HCT116 (cell line): ENCODE data around the gene P3H3. TPM values are rescaled to one million over a fixed set of nuclear protein-coding genes. Genes with fewer than 3 reads are reported as not detected.

Source experiments
- ATAC-seq: fragments of 200-7000 bp; cut with Tn5 transposase; 2 replicates; pipeline ENCODE4 v1.9.1; 2020; ENCODE audit warnings: mild to moderate bottlenecking, moderate library complexity
- BruUV-seq: library from RNA; stranded (reverse); fragments of 400-500 nt; replicated peaks from 2 replicates; lab custom pipeline; 2021; lab: Mats Ljungman, UMichigan
- CTCF ChIA-PET: fragments of 300-600 bp; sonication (Branson Sonifier 250); formaldehyde crosslinking; loops from one replicate; lab custom pipeline; 2021; ENCODE audit warnings: antibody characterized with exemption; lab: Charles Lee
- POLR2A ChIA-PET: fragments of 300-600, 350-600 bp; sonication (Branson Sonifier 250); formaldehyde crosslinking; loops from one replicate; lab custom pipeline; 2021; ENCODE audit warnings: antibody characterized with exemption; lab: Charles Lee
- RAD21 ChIA-PET, 2 experiments: fragments of 300-600 bp; sonication (Branson Sonifier 250); formaldehyde crosslinking; loops; one replicate each; lab custom pipeline; 2023; ENCODE audit warnings: low total read pairs in 2 of 2; ENCODE audit not compliant: uncharacterized antibody in 2 of 2, unreplicated experiment in 2 of 2, low non-redundant PET in 1 of 2; lab: Charles Lee
- DNase-seq: peaks from one replicate; pipeline ENCODE4 v3.0.0-alpha.2; 2010; ENCODE audit warnings: low read depth, low spot score
- H2AFZ ChIP-seq: fragments of 200-600 bp; shearing (Covaris generic), sonication (generic); 2 replicates; pipeline ENCODE4 v1.6.1; 2017; ENCODE audit warnings: low read depth, mixed run types, mixed read lengths, antibody characterized with exemption, low read length; ENCODE audit not compliant: poor library complexity, severe bottlenecking
- H3K27ac ChIP-seq: 2 replicates; pipeline ENCODE4 v1.5.1; 2012; ENCODE audit warnings: low read depth, low read length
- H3K27me3 ChIP-seq: fragments of 200-600 bp; sonication (generic); 2 replicates; pipeline ENCODE4 v1.6.1; 2016; ENCODE audit warnings: mixed run types, low read length, mixed read lengths; ENCODE audit not compliant: insufficient read depth
- H3K36me3 ChIP-seq, 2 experiments: fragments of 200-500 bp in 1 of 2; fragments of 200-600 bp in 1 of 2; sonication (Bioruptor generic) in 1 of 2; sonication (generic) in 1 of 2; 2 replicates each; pipeline versions ENCODE4 v1.5.1 to v1.6.1; 2014 to 2016; ENCODE audit warnings: low read length in 2 of 2, inconsistent platforms in 1 of 2, mixed read lengths in 1 of 2, mixed run types in 1 of 2; ENCODE audit not compliant: insufficient read depth in 2 of 2, control insufficient read depth in 1 of 2
- H3K4me1 ChIP-seq, 2 experiments: fragments of 200-600 bp in 1 of 2; sonication (generic) in 1 of 2; 2 replicates each; pipeline versions ENCODE4 v1.5.1 to v1.6.1; 2012 to 2017; ENCODE audit warnings: low read length in 2 of 2, inconsistent platforms in 1 of 2, mild to moderate bottlenecking in 1 of 2, mixed read lengths in 1 of 2, mixed run types in 1 of 2, moderate library complexity in 1 of 2; ENCODE audit not compliant: insufficient read depth in 2 of 2, control insufficient read depth in 1 of 2
- H3K4me2 ChIP-seq: fragments of 200-600 bp; sonication (generic); 2 replicates; pipeline ENCODE4 v1.6.1; 2017; ENCODE audit warnings: mixed run types, low read length, mixed read lengths
- H3K4me3 ChIP-seq, 2 experiments: fragments of 200-600 bp in 1 of 2; sonication (generic) in 1 of 2; replicated peaks in 1 of 2; 2 replicates each; pipeline ENCODE4 v1.5.1; 2011 to 2016; ENCODE audit warnings: low read length in 2 of 2, control low read depth in 1 of 2, low read depth in 1 of 2, mild to moderate bottlenecking in 1 of 2, mixed read lengths in 1 of 2, mixed run types in 1 of 2
- H3K79me2 ChIP-seq: fragments of 200-600 bp; sonication (generic); 2 replicates; pipeline ENCODE4 v1.6.1; 2017; ENCODE audit warnings: mild to moderate bottlenecking, mixed run types, low read length, moderate library complexity, mixed read lengths; ENCODE audit not compliant: insufficient read depth
- H3K9ac ChIP-seq: fragments of 200-600 bp; sonication (generic); 2 replicates; pipeline ENCODE4 v1.6.1; 2016; ENCODE audit warnings: low read length, mixed read lengths
- H3K9me2 ChIP-seq: fragments of 200-600 bp; sonication (generic), shearing (Covaris generic); 2 replicates; pipeline ENCODE4 v1.6.1; 2017; ENCODE audit warnings: mixed run types, mild to moderate bottlenecking, moderate library complexity; ENCODE audit not compliant: insufficient read depth
- H3K9me3 ChIP-seq, 2 experiments: fragments of 200-500 bp in 1 of 2; fragments of 200-600 bp in 1 of 2; sonication (Bioruptor generic) in 1 of 2; sonication (generic) in 1 of 2; 2 replicates each; pipeline ENCODE4 v1.6.1; 2014 to 2017; ENCODE audit warnings: low read length in 2 of 2, mixed read lengths in 2 of 2, inconsistent platforms in 1 of 2, low read depth in 1 of 2, mild to moderate bottlenecking in 1 of 2, mixed run types in 1 of 2, moderate library complexity in 1 of 2; ENCODE audit not compliant: control insufficient read depth in 1 of 2, insufficient read depth in 1 of 2
- H4K20me1 ChIP-seq: fragments of 200-600 bp; sonication (generic), shearing (Covaris generic); 2 replicates; pipeline ENCODE4 v1.6.1; 2017; ENCODE audit warnings: mixed run types, mild to moderate bottlenecking, moderate library complexity; ENCODE audit not compliant: insufficient read depth
- CBX3 ChIP-seq: IDR thresholded peaks from 2 replicates; pipeline ENCODE4 v1.6.1; 2012; ENCODE audit warnings: low read depth
- CEBPB ChIP-seq: IDR thresholded peaks from 2 replicates; pipeline ENCODE4 v1.6.1; 2012; ENCODE audit warnings: low read depth
- ELF1 ChIP-seq: IDR thresholded peaks from 2 replicates; pipeline ENCODE4 v1.6.1; 2012; ENCODE audit warnings: low read depth, borderline replicate concordance
- JUND ChIP-seq: IDR thresholded peaks from 2 replicates; pipeline ENCODE4 v1.6.1; 2012
- POLR2A ChIP-seq: IDR thresholded peaks from 2 replicates; pipeline ENCODE4 v1.7.0; 2011; ENCODE audit warnings: borderline replicate concordance; ENCODE audit not compliant: insufficient read depth, insufficient read length; ENCODE audit errors: extremely low read depth
- TCF7L2 ChIP-seq: IDR thresholded peaks from 2 replicates; pipeline ENCODE4 v1.7.0; 2011; ENCODE audit warnings: borderline replicate concordance, inconsistent platforms; ENCODE audit not compliant: insufficient read depth, insufficient read length; ENCODE audit errors: extremely low read depth
- ZFX ChIP-seq: fragments of 450-650 bp; IDR thresholded peaks from 2 replicates; pipeline ENCODE4 v1.6.1; 2017
- ZNF274 ChIP-seq: fragments of 200-500 bp; sonication (Bioruptor generic); IDR thresholded peaks from 2 replicates; pipeline ENCODE4 v1.6.1; 2014; ENCODE audit warnings: mild to moderate bottlenecking, low read depth, low read length, inconsistent platforms
- intact Hi-C: fragments of 100-400 bp; cut with micrococcal nuclease; formaldehyde crosslinking; loops from 2 replicates; pipeline ENCODE4 v1.10.0; 2022
- total RNA-seq: library from RNA; stranded (reverse); gene quantifications from one replicate; pipeline ENCODE4 v1.2.1, GENCODE V29; 2021; ENCODE audit not compliant: unreplicated experiment
- TF ChIP-seq, protein P1 (sequence below): IDR thresholded peaks from 2 replicates; pipeline ENCODE4 v1.6.1; 2011; ENCODE audit warnings: mild to moderate bottlenecking, low read length, moderate library complexity; ENCODE audit not compliant: insufficient replicate concordance; ENCODE audit errors: extremely low read depth
- TF ChIP-seq, protein P2 (sequence below): IDR thresholded peaks from 2 replicates; pipeline ENCODE4 v1.6.1; 2012
- TF ChIP-seq, protein P3 (sequence below): IDR thresholded peaks from 2 replicates; pipeline ENCODE4 v1.6.1; 2012; ENCODE audit warnings: low read depth

P3H3 gene
- total RNA-seq, 1 experiment from 2014 or later: 32.2 TPM

DNA sequence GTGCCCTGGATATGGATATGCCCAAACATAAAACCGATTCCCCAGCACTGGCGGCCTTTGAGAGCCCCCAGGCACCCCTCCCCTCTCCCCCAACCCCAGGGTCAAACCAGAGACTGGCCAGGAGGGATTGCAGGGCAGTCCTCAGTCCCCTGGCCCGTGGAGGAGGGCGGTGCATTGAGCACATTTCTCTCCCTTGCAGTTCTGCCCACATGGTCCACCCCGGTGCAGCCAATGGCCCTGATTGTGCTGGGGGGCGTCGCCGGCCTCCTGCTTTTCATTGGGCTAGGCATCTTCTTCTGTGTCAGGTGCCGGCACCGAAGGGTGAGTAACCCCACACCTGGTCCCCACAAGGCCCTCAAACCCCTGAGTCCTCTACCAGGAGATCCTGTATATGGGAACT lies 10.0 kb upstream of the P3H3 start:
- Histone ChIP-seq H3K79me2 (no peaks in the 10 kb centered on the region), H3K4me1 (peaks cover 13 to 20% of the 10 kb centered on the region in 2 experiments), H3K9me3 (no peaks in the 10 kb centered on the region), H2AFZ (no peak overlapping the region), H3K4me2 (no peak overlapping the region), H3K4me3 (no peak overlapping the region), H3K27ac (no peak overlapping the region), H3K9ac (no peak overlapping the region), H3K27me3 (peaks cover 6% of the 10 kb centered on the region; the same call in 1 of the 2 replicates), H3K36me3 (no peaks in the 10 kb centered on the region), H4K20me1 (no peaks in the 10 kb centered on the region), H3K9me2 (no peaks in the 10 kb centered on the region)
- ChIA-PET CTCF (no interaction called here), POLR2A (no interaction called here), RAD21 (no interaction called here)
- TF ChIP-seq TCF7L2 (no peak), ZNF274 (no peak), CBX3 (no peak), ELF1 (no peak), POLR2A (no peak), ZFX (no peak), JUND (no peak), CEBPB (no peak)
- TF ChIP-seq, protein P1, sequence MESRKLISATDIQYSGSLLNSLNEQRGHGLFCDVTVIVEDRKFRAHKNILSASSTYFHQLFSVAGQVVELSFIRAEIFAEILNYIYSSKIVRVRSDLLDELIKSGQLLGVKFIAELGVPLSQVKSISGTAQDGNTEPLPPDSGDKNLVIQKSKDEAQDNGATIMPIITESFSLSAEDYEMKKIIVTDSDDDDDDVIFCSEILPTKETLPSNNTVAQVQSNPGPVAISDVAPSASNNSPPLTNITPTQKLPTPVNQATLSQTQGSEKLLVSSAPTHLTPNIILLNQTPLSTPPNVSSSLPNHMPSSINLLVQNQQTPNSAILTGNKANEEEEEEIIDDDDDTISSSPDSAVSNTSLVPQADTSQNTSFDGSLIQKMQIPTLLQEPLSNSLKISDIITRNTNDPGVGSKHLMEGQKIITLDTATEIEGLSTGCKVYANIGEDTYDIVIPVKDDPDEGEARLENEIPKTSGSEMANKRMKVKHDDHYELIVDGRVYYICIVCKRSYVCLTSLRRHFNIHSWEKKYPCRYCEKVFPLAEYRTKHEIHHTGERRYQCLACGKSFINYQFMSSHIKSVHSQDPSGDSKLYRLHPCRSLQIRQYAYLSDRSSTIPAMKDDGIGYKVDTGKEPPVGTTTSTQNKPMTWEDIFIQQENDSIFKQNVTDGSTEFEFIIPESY: no peak
- TF ChIP-seq, protein P2, sequence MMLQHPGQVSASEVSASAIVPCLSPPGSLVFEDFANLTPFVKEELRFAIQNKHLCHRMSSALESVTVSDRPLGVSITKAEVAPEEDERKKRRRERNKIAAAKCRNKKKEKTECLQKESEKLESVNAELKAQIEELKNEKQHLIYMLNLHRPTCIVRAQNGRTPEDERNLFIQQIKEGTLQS: no peak
- TF ChIP-seq, protein P3, sequence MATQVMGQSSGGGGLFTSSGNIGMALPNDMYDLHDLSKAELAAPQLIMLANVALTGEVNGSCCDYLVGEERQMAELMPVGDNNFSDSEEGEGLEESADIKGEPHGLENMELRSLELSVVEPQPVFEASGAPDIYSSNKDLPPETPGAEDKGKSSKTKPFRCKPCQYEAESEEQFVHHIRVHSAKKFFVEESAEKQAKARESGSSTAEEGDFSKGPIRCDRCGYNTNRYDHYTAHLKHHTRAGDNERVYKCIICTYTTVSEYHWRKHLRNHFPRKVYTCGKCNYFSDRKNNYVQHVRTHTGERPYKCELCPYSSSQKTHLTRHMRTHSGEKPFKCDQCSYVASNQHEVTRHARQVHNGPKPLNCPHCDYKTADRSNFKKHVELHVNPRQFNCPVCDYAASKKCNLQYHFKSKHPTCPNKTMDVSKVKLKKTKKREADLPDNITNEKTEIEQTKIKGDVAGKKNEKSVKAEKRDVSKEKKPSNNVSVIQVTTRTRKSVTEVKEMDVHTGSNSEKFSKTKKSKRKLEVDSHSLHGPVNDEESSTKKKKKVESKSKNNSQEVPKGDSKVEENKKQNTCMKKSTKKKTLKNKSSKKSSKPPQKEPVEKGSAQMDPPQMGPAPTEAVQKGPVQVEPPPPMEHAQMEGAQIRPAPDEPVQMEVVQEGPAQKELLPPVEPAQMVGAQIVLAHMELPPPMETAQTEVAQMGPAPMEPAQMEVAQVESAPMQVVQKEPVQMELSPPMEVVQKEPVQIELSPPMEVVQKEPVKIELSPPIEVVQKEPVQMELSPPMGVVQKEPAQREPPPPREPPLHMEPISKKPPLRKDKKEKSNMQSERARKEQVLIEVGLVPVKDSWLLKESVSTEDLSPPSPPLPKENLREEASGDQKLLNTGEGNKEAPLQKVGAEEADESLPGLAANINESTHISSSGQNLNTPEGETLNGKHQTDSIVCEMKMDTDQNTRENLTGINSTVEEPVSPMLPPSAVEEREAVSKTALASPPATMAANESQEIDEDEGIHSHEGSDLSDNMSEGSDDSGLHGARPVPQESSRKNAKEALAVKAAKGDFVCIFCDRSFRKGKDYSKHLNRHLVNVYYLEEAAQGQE: no peak
- no TSS peak for BruUV-seq
- intact Hi-C loops: no loop called here
- DNase-seq: no peak
- ATAC-seq: no peak
